ENCODE measurements around the gene TSPAN8. TPM values are rescaled to one million over a fixed set of nuclear protein-coding genes. Genes with fewer than 3 reads are reported as not detected.

TSPAN8 gene
- total RNA-seq, 3 donors from 2014 or later (not counting 1 experiment from before 2014, with no cell fraction given) = not detected

DNA sequence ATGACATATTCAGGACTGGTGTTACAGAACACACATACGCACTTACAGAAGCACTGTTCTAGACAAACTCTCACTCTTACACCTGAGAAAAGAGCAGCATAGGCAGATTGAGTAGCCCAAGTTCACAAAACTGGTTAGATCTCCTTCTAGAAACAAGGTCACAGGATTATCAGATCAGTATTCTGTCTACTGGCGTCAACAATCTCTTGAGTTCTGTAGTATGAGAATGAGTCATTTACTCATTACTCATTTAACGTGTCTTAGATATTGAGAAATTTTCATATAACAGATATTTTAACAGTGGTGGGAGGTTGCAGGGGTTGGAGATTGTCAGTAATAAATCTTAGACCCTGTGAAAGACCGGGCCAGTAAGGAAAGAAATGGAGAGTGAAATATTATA lies 2.8 kb upstream of the TSPAN8 start:
- Histone ChIP-seq H3K9me3 (ENCODE audit: control insufficient read depth, insufficient read depth, low read length) (peaks cover 4% of the 10 kb centered on the region), H3K36me3 (ENCODE audit: control insufficient read depth, insufficient read depth, low read length) (no peaks in the 10 kb centered on the region), H3K4me3 (ENCODE audit: low read length) (no peak overlapping the region), H3K27me3 (ENCODE audit: control insufficient read depth, insufficient read depth, low read length) (no peaks in the 10 kb centered on the region), H3K27ac (ENCODE audit: low read length) (no peak overlapping the region), H3K4me1 (ENCODE audit: control insufficient read depth, insufficient read depth, low read length) (no peaks in the 10 kb centered on the region)
- peaks cover 4 to 5% of the 10 kb centered on the region in 2 donors for H3K9me3 Mint-ChIP-seq
- ATAC-seq (no peak), DNase-seq (no peak)
- TF ChIP-seq, protein P1, sequence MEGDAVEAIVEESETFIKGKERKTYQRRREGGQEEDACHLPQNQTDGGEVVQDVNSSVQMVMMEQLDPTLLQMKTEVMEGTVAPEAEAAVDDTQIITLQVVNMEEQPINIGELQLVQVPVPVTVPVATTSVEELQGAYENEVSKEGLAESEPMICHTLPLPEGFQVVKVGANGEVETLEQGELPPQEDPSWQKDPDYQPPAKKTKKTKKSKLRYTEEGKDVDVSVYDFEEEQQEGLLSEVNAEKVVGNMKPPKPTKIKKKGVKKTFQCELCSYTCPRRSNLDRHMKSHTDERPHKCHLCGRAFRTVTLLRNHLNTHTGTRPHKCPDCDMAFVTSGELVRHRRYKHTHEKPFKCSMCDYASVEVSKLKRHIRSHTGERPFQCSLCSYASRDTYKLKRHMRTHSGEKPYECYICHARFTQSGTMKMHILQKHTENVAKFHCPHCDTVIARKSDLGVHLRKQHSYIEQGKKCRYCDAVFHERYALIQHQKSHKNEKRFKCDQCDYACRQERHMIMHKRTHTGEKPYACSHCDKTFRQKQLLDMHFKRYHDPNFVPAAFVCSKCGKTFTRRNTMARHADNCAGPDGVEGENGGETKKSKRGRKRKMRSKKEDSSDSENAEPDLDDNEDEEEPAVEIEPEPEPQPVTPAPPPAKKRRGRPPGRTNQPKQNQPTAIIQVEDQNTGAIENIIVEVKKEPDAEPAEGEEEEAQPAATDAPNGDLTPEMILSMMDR (IDR thresholded peaks at IDR 0.05) = no peak
- H3K4me1 Mint-ChIP-seq = no peaks in the 10 kb centered on the region
- no peaks in the 10 kb centered on the region for H3K36me3 Mint-ChIP-seq
- WGBS (ENCODE audit: insufficient coverage) = 83% methylated on average over 2 of the region's 4 CpGs
- H3K27ac Mint-ChIP-seq = no peak overlapping the region
- H3K27me3 Mint-ChIP-seq (ENCODE audit: low read depth in 2 of 2) = no peaks in the 10 kb centered on the region
- H3K4me3 Mint-ChIP-seq = no peak overlapping the region
- intact Hi-C loops (cut with micrococcal nuclease) = no loop called here

DNA sequence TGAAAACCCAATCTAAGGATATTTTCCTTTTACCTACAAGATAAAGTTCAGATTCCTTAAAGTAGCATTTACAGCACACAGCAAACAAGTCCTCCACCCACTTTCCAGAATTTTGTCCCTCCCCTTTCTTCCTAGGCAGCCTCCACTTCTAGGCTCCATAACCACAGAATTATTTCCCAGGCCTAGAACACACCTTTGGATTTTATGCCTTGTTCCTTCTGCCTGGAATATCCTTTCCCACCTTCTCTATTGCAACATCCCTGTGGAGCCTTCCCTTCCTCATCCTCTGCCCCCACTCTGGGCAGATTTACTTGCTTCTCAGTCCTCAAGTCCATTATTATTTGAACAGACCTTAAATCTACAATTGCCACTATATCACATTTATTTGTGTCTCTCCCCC lies 2.1 kb upstream of the TSPAN8 start:
- Histone ChIP-seq H3K36me3 (ENCODE audit: control insufficient read depth, insufficient read depth, low read length) (no peaks in the 10 kb centered on the region), H3K9me3 (ENCODE audit: control insufficient read depth, insufficient read depth, low read length) (no peaks in the 10 kb centered on the region), H3K27me3 (ENCODE audit: control insufficient read depth, insufficient read depth, low read length) (no peaks in the 10 kb centered on the region), H3K4me3 (ENCODE audit: low read length) (no peak overlapping the region), H3K4me1 (ENCODE audit: control insufficient read depth, insufficient read depth, low read length) (no peaks in the 10 kb centered on the region), H3K27ac (ENCODE audit: low read length) (no peak overlapping the region)
- Mint-ChIP-seq H3K4me3 (no peak overlapping the region), H3K4me1 (no peaks in the 10 kb centered on the region), H3K27ac (no peak overlapping the region), H3K27me3 (ENCODE audit: low read depth in 2 of 2) (no peaks in the 10 kb centered on the region), H3K36me3 (no peaks in the 10 kb centered on the region), H3K9me3 (peaks cover 6 to 8% of the 10 kb centered on the region in 2 donors)
- DNase-seq = no peak
- intact Hi-C loops (cut with micrococcal nuclease) = no loop called here
- no peak for ATAC-seq
- TF ChIP-seq, protein P1 (IDR thresholded peaks at IDR 0.05) = no peak

DNA sequence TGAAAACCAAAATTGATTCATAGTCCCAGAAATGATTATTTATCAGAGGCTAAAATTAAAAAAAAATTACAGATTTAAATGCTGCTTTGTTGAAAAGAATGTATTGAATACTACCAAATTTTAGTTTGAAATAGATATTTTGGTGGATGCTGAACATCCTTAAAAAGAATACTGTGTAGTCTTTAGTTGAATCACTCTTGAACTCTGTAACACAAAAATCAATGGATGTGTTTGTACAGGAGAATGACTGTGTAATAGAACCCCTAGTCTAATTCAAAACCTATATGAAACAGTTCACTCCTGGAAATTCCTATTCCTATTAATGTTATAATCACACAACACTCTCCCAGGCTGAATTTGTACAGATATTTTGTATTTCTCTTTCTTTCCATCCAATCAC lies 1.5 kb upstream of the TSPAN8 start:
- Mint-ChIP-seq H3K9me3 (peaks cover 5 to 8% of the 10 kb centered on the region in 2 donors), H3K27ac (no peak overlapping the region), H3K36me3 (no peaks in the 10 kb centered on the region), H3K4me3 (no peak overlapping the region), H3K27me3 (ENCODE audit: low read depth in 2 of 2) (no peaks in the 10 kb centered on the region), H3K4me1 (no peaks in the 10 kb centered on the region)
- Histone ChIP-seq H3K27ac (ENCODE audit: low read length) (no peak overlapping the region), H3K27me3 (ENCODE audit: control insufficient read depth, insufficient read depth, low read length) (no peaks in the 10 kb centered on the region), H3K36me3 (ENCODE audit: control insufficient read depth, insufficient read depth, low read length) (no peaks in the 10 kb centered on the region), H3K4me1 (ENCODE audit: control insufficient read depth, insufficient read depth, low read length) (no peaks in the 10 kb centered on the region), H3K4me3 (ENCODE audit: low read length) (no peak overlapping the region), H3K9me3 (ENCODE audit: control insufficient read depth, insufficient read depth, low read length) (no peaks in the 10 kb centered on the region)
- no peak for DNase-seq
- TF ChIP-seq, protein P1 (IDR thresholded peaks at IDR 0.05) = no peak
- no peak for ATAC-seq
- intact Hi-C loops (cut with micrococcal nuclease) = no loop called here

DNA sequence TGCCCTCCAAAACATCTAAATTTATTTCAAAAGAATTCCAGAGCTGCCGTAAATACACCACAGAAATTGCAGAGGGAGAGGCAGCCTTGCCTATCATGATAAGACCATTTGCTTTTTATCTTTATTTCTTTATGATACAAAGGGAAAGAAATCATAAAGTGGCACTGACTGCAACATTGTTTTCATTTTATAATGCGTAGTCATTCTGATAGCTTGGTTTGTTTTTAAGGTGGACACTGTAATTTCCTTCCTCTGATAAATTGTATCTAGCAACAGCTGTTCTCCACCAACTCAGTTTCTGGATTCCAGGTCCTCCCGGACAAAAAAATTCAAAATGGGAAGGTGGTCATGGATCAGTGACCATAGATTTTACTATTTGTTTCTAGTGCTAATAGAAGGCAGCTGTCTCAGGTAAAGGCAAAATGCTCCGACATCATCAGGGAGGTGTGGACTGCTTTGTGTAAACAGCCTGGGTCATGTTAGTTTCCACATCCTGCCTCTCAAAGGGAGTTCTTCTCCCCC lies 623 bp upstream of the TSPAN8 start:
- WGBS (ENCODE audit: insufficient coverage) = 75% methylated on average over 2 of the region's 4 CpGs
- DNase-seq = no peak
- intact Hi-C loops (cut with micrococcal nuclease) = no loop called here
- no peaks in the 10 kb centered on the region for H3K4me1 ChIP-seq (ENCODE audit: control insufficient read depth, insufficient read depth, low read length)
- no peak overlapping the region for H3K27ac ChIP-seq (ENCODE audit: low read length)
- no peaks in the 10 kb centered on the region for H3K36me3 Mint-ChIP-seq
- H3K4me3 ChIP-seq (ENCODE audit: low read length) = no peak overlapping the region
- H3K36me3 ChIP-seq (ENCODE audit: control insufficient read depth, insufficient read depth, low read length) = no peaks in the 10 kb centered on the region
- TF ChIP-seq, protein P1 (IDR thresholded peaks at IDR 0.05) = no peak
- H3K27ac Mint-ChIP-seq = no peak overlapping the region
- no peaks in the 10 kb centered on the region for H3K27me3 ChIP-seq (ENCODE audit: control insufficient read depth, insufficient read depth, low read length)
- H3K4me1 Mint-ChIP-seq = no peaks in the 10 kb centered on the region
- ATAC-seq = no peak
- no peak overlapping the region for H3K4me3 Mint-ChIP-seq
- no peaks in the 10 kb centered on the region for H3K9me3 ChIP-seq (ENCODE audit: control insufficient read depth, insufficient read depth, low read length)
- H3K27me3 Mint-ChIP-seq (ENCODE audit: low read depth in 2 of 2) = no peaks in the 10 kb centered on the region
- peaks cover 5 to 8% of the 10 kb centered on the region in 2 donors for H3K9me3 Mint-ChIP-seq

Data from natural killer cell (primary cell).